ENCODE measurements around the gene ARL3. TPM values are rescaled to one million over a fixed set of nuclear protein-coding genes. Genes with fewer than 3 reads are reported as not detected.
A peak's percentile ranks its signal among the peaks of the same experiment; 100 is the strongest.

The ARL3 gene
- total RNA-seq, 1 donor from 2014 or later = 9.5 TPM

- DNase-seq (ENCODE audit: low read depth) = peak; percentile 69
- H3K4me3 ChIP-seq (ENCODE audit: low read depth, low read length) = no peak overlapping the region
- no peak for TF ChIP-seq CTCF (conservative IDR thresholded peaks at IDR 0.05; ENCODE audit: low read depth, low read length)
Observed at GRCh38 chr10:102629661-102630614, 84.3 kb downstream of the ARL3 start.

DNA sequence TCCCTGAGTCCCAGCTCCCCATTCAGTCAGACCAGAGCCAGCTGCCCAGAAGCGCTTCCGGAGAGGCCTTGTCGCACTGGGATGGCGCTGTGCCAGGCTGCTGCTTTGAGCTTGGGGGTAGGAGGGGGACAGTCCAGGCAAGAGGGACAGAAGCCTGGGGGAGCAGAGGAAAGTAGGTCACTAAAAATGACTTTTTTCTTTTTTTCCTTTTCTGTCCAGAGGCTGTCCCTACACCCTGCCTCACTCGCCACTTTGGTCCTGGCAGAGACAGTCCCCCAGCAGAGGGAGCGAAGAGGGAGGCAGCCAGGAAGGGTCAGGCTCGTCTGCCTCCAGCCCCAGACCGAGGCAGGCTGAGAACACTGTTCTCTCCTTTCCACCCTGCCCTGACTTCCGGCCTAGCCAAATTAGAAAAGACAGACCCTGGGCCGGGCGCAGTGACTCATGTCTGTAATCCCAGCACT, 85.7 kb downstream of the ARL3 start:
- DNase-seq (ENCODE audit: low read depth) = no peak
- H3K4me3 ChIP-seq (ENCODE audit: low read depth, low read length) = no peak overlapping the region
- TF ChIP-seq CTCF (conservative IDR thresholded peaks at IDR 0.05; ENCODE audit: low read depth, low read length) = no peak

DNA sequence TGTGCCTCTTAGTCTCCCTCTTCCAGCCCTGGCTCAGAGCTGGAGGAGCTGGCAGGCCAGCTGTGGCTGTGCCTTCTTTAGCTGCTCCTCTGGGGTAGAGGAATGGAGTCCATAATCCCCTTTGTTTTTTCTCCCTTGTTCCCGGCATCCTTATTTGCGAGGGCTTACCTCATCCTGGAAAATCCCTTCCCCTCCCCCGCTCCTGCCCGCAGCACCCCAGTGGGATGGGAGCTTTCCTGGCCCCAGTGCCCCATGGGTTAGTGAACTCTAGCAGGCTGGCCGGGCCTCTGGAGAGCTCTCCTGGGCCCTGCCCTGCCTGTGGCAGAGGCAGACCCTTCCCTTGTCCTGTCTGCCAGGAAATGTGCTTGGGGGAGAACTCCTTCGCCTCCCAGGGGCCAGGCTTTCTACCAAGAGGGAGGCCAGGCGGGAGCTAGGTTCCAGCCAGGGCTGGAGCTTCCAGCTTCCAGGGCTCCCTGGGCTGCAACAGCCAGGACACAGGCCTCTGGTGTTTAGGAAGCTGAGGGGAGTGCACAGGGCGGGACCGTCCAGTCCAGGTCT, 86.4 kb downstream of the ARL3 start:
- H3K4me3 ChIP-seq (ENCODE audit: low read depth, low read length) = no peak overlapping the region
- TF ChIP-seq CTCF (conservative IDR thresholded peaks at IDR 0.05; ENCODE audit: low read depth, low read length) = no peak
- DNase-seq (ENCODE audit: low read depth) = peak; percentile 61

DNA sequence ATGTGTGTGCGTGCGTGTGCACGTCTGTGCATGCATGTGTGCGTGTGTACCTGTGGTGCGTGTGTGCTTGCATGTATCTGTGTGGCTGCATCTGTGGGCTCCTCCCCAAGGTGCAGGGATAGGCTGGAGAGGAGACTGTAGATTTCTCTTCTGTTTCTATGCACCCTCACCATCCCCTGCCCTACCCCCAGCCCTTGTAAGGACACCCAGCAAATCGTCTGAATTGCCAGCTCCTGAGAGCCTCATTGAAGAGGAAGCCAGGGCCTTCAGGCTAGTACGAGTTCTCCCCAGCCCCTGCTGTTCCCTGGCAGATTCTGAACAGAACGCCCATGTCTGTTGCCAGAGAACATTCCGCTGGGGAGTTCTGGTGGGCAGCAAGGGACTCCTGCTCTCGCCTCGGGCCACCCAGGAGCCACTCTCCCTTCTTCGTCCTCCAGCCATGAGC, 86.9 kb downstream of the ARL3 start:
- H3K4me3 ChIP-seq (ENCODE audit: low read depth, low read length) = no peak overlapping the region
- no peak for DNase-seq (ENCODE audit: low read depth)
- TF ChIP-seq CTCF (conservative IDR thresholded peaks at IDR 0.05; ENCODE audit: low read depth, low read length) = no peak

GRCh38 chr10:102626026-102626685, 88.0 kb downstream of the ARL3 start:
- no peak for TF ChIP-seq CTCF (conservative IDR thresholded peaks at IDR 0.05; ENCODE audit: low read depth, low read length)
- DNase-seq (ENCODE audit: low read depth) = no peak
- no peak overlapping the region for H3K4me3 ChIP-seq (ENCODE audit: low read depth, low read length)

DNA sequence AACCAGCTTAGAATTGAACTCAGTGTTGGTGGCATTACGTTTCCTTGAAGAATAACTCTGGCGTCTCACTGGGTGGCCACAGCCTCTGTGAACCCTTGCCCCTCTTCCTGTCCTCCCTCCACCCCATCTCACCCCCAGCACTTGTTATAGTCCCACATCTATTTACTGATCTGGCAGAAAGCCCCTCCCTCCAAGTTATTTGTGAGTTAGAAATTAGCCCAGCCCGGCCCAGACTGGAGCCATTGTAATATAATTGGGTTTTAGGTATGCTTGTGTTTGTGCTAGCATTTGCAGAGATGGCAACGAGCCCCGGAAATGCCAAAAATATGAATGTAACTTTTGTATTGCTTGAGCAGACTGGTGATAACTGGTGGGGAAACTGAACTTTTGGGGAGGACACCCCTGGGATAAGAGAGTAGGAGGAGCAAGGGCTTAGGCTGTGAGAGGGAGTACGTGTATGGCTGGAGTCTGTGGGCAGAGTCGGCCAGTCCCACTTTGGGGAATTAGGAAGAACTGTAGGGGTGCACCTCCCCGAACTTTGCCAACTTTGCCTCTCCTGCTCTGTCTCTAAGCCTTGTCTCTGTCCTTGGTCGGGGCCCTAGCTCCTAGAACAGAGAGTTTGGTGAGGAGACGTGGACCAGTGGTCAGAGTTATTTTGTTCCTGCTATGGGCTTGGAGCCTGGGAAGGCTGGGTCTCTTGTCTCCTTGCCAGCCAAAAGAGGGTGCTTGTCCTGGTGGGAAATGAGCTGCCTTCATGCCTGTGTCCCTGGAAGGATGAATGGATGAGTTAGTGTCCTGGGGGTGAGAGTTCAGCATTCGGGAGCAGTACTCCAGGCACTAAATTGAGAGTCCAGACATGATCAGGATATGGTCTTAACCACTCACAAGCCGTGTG, 89.2 kb downstream of the ARL3 start:
- H3K4me3 ChIP-seq (ENCODE audit: low read depth, low read length) = no peak overlapping the region
- no peak for DNase-seq (ENCODE audit: low read depth)
- no peak for TF ChIP-seq CTCF (conservative IDR thresholded peaks at IDR 0.05; ENCODE audit: low read depth, low read length)
